ELR (cell line): Measurements from ENCODE around the gene BPI.
"Not testable (repeated sequence)": the region's sequence is repeated elsewhere in the genome, so short reads cannot be mapped to it uniquely, and the experiment has no call there.

Experiments
- DNase-seq: peaks from one replicate; pipeline ENCODE4 v3.0.0-alpha.2; 2015; ENCODE audit warnings: low read depth

The BPI gene

DNA sequence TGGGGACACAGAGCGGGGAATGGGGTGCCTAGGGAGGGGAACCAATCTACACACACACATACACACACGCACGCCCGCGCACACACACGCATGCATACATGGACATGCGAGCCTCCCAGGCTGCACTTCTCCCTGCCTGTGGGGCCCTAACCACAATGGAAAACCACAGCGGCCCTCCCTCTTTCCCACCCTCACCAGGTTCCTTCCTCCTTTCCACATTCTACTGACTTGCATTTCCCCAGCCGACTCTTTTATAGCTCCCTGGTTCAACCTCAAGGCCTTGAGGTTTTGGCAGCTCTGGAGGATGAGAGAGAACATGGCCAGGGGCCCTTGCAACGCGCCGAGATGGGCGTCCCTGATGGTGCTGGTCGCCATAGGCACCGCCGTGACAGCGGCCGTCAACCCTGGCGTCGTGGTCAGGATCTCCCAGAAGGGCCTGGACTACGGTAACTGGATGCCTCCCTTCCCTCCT is at the start of gene BPI:
Gene BPI (plus strand): TSS at position 249 of the 472 bp plus-strand sequence. CDS start 68 bp downstream, at position 317.
- DNase-seq = no peak

DNA sequence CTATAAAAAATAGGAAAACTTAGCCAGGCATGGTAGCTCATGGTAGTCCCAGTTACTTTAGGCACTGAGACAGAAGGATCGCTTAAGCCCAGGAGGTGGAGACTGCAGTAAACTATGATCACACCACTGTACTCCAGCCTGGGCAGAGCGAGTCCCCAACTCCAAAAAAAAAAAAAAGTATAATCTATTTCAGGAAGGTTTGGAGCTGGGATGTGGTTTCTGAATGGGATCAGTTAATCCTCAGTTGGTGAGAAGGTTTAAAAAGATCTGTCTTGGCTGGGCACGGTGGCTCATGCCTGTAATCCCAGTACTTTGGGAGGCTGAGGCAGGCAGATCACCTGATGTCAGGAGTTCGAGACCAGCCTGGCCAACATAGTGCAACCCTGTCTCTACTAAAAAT is 49.3 kb upstream of the BPI start:
- not testable (repeated sequence) for DNase-seq

- no peak for DNase-seq
These were observed 48.6 kb upstream of the BPI start for GRCh38 chr20:38255393-38255792.

DNA sequence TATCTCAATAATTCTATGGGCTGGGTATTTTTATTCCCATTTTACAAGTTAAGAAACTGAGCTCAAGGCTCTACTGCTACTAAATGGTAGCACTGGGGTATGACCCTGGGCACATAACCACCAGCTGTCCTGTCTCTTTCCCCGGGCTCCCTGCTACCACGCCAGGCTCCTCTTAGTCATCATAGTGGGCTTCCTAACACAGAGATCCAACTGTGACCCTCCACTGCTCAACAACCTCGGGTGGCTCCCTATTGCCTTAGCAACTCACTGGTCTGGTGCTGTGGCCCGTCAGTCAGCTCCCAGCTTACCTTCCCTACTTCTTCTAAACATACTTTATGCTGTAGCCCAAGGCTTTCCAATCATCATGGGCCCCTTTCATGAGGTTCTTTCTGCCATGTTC is 47.9 kb upstream of the BPI start:
- DNase-seq = no peak

- DNase-seq = no peak
These were observed 47.0 kb upstream of the BPI start for GRCh38 chr20:38256966-38257365.

GRCh38 chr20:38258545-38259215 is 45.3 kb upstream of the BPI start:
- DNase-seq = no peak

DNA sequence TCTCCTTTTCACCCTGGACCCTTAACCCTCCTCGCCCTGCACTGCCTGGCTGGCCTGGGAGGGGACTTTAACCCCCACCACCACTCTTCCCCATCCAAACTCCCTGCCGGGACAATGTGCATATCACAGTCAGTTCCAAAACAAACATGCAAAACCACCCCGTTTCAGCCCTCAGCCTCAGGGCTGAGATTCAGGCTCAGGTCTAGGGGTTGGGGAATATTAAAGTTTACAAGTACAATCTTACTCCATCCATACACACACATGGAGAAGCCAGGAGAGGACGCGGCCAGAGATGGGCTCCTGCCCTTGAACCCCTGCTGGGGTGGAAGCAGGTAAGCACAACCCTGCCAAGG is 44.0 kb upstream of the BPI start:
- no peak for DNase-seq

DNA sequence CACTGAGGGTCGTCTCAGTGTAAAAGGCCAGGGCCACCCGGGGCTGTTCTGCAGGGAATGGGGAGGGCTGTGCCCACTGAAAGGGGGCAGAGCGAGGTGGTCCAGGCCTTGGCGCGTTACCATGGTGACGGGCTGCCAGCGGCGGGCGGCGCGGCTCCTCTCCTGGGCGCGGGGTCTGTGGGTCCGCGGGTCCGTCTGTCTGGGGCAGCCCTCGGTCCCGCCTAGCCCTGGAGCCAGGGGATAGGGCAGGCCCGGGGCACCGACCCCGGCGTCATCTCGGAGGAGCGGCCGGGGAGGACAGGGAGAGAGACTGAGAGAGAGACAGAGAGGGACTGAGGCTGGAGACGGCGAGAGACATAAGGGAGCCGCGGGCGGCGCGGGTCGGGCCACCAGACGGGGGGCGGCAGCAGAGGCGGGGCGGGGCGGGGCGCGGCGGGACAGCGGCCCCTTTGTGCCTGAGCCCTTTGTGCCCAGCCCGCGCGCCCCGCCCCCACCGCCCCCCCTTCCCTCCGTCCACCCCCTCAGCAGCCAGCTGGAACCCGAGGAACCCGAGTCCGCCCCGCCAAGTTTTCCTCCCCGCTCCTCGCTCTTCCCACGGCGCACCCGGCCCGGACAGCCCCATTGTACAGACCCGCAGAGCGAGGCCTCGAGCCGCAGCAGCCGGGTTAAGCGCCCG is 43.4 kb upstream of the BPI start, which contains the start of gene KIAA1755:
Gene KIAA1755 (minus strand): TSS at position 358 of the 676 bp plus-strand sequence. CDS start 235 bp downstream, at position 123.
- DNase-seq = peak; percentile 29

- DNase-seq = no peak
These were observed 42.9 kb upstream of the BPI start for GRCh38 chr20:38261054-38261390.

DNA sequence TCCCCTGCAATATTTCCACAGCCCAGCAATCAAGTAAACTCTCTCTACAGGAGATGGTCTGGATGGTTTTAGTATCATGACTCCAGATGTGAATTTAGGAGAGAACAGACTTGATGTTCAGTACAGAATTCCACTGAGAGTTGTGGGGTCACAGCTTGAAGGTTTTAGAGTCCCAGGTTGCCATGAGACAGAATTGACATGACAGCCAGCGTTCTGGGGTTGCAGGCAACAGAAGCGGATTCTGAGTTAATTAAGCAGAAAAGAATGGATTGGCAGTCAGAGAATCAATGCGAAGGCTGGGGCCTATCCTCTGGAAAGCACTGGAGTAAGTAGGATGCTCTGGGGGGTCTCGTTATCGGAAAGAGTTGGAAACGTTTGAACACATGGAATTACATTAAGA is 41.0 kb upstream of the BPI start:
- no peak for DNase-seq

DNA sequence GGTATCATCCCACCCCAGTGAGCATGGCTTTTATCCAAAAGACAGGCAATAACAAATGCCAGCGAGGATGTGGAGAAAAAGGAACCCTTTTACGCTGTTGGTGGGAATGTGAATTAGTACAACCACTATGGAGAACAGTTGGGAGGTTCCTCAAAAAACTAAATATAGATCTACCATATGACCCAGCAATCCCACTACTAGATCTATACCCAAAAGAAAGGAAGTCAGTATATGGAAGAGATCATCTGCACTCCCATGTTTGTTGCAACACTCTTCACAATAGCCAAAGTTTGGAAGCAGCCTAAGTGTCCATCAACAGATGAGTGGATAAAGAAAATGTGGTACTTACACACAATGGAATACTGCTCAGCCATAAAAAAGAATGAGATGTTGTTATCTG is 37.5 kb upstream of the BPI start:
- DNase-seq = no peak

DNA sequence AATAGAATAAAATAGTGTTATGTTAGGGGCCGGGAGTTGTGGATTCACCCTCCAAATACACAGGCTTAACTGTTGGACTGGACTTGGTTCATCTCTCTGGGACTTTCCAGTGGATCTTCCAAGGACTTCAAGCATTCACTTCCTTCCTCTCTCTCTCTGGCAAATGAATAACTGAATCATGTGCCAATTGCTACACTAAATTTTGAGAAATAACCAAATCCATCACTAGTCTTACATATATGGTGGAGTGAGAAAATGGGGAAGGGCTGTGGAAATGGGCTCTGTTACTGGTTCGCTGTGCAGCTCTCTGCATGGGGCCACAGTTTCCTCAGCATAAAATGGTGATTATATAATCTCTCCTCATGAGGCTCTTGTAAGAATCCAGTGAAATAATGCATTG is 36.7 kb upstream of the BPI start:
- no peak for DNase-seq

- DNase-seq = no peak
These were observed 35.9 kb upstream of the BPI start for GRCh38 chr20:38267901-38268514.

GRCh38 chr20:38269040-38269439 is 34.9 kb upstream of the BPI start:
- no peak for DNase-seq

GRCh38 chr20:38269715-38270114 is 34.2 kb upstream of the BPI start:
- DNase-seq = no peak

GRCh38 chr20:38270869-38271605 is 32.9 kb upstream of the BPI start:
- DNase-seq = peak; percentile 97

GRCh38 chr20:38271608-38272120 is 32.3 kb upstream of the BPI start:
- DNase-seq = peak; percentile 52

DNA sequence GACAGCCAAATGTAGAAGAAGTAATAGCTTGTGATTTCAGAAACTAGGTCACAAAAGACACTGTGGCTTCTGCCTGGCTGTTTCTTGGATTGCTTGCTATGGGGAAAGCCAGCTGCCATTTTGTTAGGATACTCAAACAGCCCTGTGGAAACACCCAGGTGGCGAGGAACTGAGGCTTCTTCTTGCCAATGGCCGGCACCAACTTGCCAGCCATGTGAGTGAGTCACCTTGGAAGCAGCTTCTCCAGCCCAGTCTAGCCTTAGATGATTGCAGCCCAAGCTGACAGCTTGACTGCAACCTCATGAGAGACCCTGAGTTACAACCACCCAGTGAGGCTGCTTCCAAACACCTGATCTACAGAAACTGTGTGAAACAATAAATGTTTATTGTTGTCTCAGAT is 31.6 kb upstream of the BPI start:
- DNase-seq = peak; percentile 78

DNA sequence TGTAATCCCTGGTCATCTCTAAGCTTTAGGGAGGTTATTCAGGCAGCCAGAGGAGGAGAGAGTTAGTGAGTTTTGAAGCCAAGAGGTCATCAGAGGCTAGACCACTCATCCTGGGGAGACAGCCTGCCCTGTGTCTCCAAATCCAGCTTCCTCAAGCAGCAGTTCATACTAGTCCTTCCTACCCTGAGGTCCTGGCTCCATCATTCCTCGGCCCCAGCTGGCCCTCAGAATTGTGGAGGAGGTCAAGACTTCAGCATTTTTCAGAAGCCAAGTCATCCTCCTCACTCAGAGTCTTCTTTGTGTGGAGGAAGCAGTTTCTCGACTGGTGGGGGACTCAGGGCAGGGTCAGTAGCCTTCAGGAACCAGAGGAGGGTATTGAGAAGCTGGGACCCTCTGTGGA is 31.0 kb upstream of the BPI start:
- DNase-seq = peak; percentile 87

DNA sequence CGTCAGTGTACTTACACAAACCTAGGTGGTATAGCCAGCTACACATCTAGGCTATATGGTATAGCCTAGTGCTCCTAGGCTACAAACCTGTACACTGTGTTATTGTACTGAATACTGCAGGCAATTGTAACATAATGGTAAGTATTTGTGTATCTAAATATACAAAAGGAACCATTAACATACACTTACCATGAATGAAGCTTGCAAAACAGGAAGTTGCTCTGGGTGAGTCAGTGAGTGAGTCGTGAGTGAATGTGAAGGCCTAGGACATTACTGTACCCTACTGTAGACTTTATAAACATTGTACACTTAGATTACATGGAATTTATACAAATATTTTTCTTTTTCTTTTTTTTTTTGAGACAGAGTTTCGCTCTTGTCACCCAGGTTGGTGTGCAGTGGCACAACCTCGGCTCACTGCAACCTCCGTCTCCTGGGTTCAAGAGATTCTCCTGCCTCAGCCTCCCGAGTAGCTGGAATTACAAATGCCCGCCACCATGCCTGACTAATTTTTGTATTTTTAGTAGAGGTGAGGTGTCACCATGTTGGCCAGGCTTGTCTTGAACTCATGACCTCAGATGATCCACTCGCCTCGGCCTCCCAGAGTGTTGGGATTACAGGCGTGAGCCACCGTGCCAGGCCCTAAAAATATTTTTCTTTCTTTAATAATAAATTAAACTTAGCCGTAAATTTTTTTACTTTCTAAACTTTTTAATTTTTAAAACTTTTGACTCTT is 28.0 kb upstream of the BPI start:
- peak; percentile 95 for DNase-seq

GRCh38 chr20:38277285-38277684 is 26.7 kb upstream of the BPI start:
- DNase-seq = no peak

- DNase-seq = no peak
These were observed 26.3 kb upstream of the BPI start for GRCh38 chr20:38277691-38278090.
